Lower leg skin (tissue), 3 donors: Measurements from ENCODE around the gene CLEC20A.

ENCODE experiments used
- POLR2A ChIP-seq, 2 donors: fragments of 450-650 bp; IDR thresholded peaks; one replicate each; pipeline ENCODE4 v1.6.1; 2016 to 2017; ENCODE audit warnings: antibody characterized with exemption in 2 of 2, mild to moderate bottlenecking in 1 of 2, moderate library complexity in 1 of 2
- TF ChIP-seq, protein P1 (sequence below), 3 donors: fragments of 450-650 bp; IDR thresholded peaks; one replicate each; pipeline ENCODE4 v1.5.1; 2016; ENCODE audit warnings: antibody characterized with exemption in 3 of 3, mild to moderate bottlenecking in 3 of 3, moderate library complexity in 2 of 3

- TF ChIP-seq, protein P1, sequence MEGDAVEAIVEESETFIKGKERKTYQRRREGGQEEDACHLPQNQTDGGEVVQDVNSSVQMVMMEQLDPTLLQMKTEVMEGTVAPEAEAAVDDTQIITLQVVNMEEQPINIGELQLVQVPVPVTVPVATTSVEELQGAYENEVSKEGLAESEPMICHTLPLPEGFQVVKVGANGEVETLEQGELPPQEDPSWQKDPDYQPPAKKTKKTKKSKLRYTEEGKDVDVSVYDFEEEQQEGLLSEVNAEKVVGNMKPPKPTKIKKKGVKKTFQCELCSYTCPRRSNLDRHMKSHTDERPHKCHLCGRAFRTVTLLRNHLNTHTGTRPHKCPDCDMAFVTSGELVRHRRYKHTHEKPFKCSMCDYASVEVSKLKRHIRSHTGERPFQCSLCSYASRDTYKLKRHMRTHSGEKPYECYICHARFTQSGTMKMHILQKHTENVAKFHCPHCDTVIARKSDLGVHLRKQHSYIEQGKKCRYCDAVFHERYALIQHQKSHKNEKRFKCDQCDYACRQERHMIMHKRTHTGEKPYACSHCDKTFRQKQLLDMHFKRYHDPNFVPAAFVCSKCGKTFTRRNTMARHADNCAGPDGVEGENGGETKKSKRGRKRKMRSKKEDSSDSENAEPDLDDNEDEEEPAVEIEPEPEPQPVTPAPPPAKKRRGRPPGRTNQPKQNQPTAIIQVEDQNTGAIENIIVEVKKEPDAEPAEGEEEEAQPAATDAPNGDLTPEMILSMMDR (IDR thresholded peaks at IDR 0.05), result no peak
- no peak for TF ChIP-seq POLR2A (IDR thresholded peaks at IDR 0.05)
Observed at GRCh38 chr1:178467837-178468236, 28.9 kb downstream of the CLEC20A start.
